ENCODE measurements around the gene ALDH1A1. TPM values are rescaled to one million over a fixed set of nuclear protein-coding genes. Genes with fewer than 3 reads are reported as not detected.
A peak's percentile ranks its signal among the peaks of the same experiment; 100 is the strongest.

ALDH1A1 gene
- total RNA-seq, 4 donors from 2014 or later = 23.3 to 42.8 (median 30.9) TPM

- no peaks in the 10 kb centered on the region for H3K27me3 ChIP-seq
- TF ChIP-seq, protein P1, sequence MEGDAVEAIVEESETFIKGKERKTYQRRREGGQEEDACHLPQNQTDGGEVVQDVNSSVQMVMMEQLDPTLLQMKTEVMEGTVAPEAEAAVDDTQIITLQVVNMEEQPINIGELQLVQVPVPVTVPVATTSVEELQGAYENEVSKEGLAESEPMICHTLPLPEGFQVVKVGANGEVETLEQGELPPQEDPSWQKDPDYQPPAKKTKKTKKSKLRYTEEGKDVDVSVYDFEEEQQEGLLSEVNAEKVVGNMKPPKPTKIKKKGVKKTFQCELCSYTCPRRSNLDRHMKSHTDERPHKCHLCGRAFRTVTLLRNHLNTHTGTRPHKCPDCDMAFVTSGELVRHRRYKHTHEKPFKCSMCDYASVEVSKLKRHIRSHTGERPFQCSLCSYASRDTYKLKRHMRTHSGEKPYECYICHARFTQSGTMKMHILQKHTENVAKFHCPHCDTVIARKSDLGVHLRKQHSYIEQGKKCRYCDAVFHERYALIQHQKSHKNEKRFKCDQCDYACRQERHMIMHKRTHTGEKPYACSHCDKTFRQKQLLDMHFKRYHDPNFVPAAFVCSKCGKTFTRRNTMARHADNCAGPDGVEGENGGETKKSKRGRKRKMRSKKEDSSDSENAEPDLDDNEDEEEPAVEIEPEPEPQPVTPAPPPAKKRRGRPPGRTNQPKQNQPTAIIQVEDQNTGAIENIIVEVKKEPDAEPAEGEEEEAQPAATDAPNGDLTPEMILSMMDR (IDR thresholded peaks at IDR 0.05 in 4 of 5, conservative IDR thresholded peaks at IDR 0.05 in 1 of 5) = no peak
- TF ChIP-seq POLR2A (IDR thresholded peaks at IDR 0.05) = no peak
- no peak for DNase-seq
- H3K4me1 ChIP-seq = no peaks in the 10 kb centered on the region
- no peak overlapping the region for H3K4me3 ChIP-seq
- H3K9me3 ChIP-seq = no peaks in the 10 kb centered on the region
- ATAC-seq = no peak
- no peak overlapping the region for H3K27ac ChIP-seq
- in situ Hi-C loops (cut with MboI; ENCODE audit: low sequenced_read_pairs in 4 of 4) (no loop called here), intact Hi-C loops (cut with DNase I; ENCODE audit: low total_unique reads) (no loop called here)
- H3K36me3 ChIP-seq = no peaks in the 10 kb centered on the region
These were observed 7.6 kb upstream of the ALDH1A1 start for GRCh38 chr9:72960446-72960845.

GRCh38 chr9:72958485-72959281 lies 5.8 kb upstream of the ALDH1A1 start:
- H3K9me3 ChIP-seq = no peaks in the 10 kb centered on the region
- H3K27me3 ChIP-seq = no peaks in the 10 kb centered on the region
- intact Hi-C loops (cut with DNase I; ENCODE audit: low total_unique reads) = no loop called here
- TF ChIP-seq, protein P1 (IDR thresholded peaks at IDR 0.05 in 4 of 5, conservative IDR thresholded peaks at IDR 0.05 in 1 of 5) = no peak
- TF ChIP-seq POLR2A (IDR thresholded peaks at IDR 0.05) = no peak
- no peaks in the 10 kb centered on the region for H3K36me3 ChIP-seq
- H3K27ac ChIP-seq = no peak overlapping the region
- H3K4me3 ChIP-seq = no peak overlapping the region
- DNase-seq = no peak
- in situ Hi-C loops (cut with MboI; ENCODE audit: low sequenced_read_pairs in 4 of 4) = no loop called here
- ATAC-seq = no peak
- no peaks in the 10 kb centered on the region for H3K4me1 ChIP-seq

- in situ Hi-C loops (cut with MboI; ENCODE audit: low sequenced_read_pairs in 4 of 4) = no loop called here
- Histone ChIP-seq H3K36me3 (no peaks in the 10 kb centered on the region), H3K27ac (peak overlapping the region; percentile 17 to 65 (median 59)), H3K27me3 (no peaks in the 10 kb centered on the region), H3K4me1 (peaks cover 0 to 5% of the 10 kb centered on the region in 2 donors), H3K9me3 (no peaks in the 10 kb centered on the region), H3K4me3 (no peak overlapping the region)
- intact Hi-C loops (cut with DNase I; ENCODE audit: low total_unique reads) = no loop called here
- DNase-seq (no peak), ATAC-seq (no peak)
- TF ChIP-seq POLR2A (IDR thresholded peaks at IDR 0.05) = no peak
- TF ChIP-seq, protein P1 (IDR thresholded peaks at IDR 0.05 in 4 of 5, conservative IDR thresholded peaks at IDR 0.05 in 1 of 5) = no peak
These were observed 2.7 kb upstream of the ALDH1A1 start for GRCh38 chr9:72955571-72955970.

DNA sequence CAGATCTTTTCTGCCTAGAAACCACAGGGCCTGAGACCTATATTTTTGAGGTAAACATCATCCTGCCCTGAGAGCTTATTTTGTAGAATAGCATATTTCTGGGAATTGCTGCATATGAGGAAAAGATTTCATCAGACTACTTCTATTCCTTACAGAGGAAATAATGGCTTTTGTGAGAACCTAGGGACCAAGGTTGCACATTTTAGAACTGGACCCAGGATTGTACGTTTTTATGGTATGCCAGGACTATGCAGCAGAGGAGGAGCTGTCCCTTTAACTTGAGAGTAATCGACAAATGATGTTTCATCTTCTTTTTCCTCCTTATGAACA lies 2.2 kb upstream of the ALDH1A1 start:
- Histone ChIP-seq H3K27me3 (no peaks in the 10 kb centered on the region), H3K36me3 (no peaks in the 10 kb centered on the region), H3K27ac (peak overlapping the region; percentile 17 to 65 (median 59)), H3K4me1 (peaks cover 0 to 5% of the 10 kb centered on the region in 2 donors), H3K4me3 (no peak overlapping the region), H3K9me3 (no peaks in the 10 kb centered on the region)
- in situ Hi-C loops (cut with MboI; ENCODE audit: low sequenced_read_pairs in 4 of 4) (no loop called here), intact Hi-C loops (cut with DNase I; ENCODE audit: low total_unique reads) (no loop called here)
- TF ChIP-seq POLR2A (IDR thresholded peaks at IDR 0.05) = no peak
- DNase-seq (no peak), ATAC-seq (no peak)

GRCh38 chr9:72954431-72955125 lies 1.7 kb upstream of the ALDH1A1 start:
- intact Hi-C loops (cut with DNase I; ENCODE audit: low total_unique reads) = loop anchor here (5.0 kb wide), 2 partner anchors 68 to 1042 kb away; partner anchors contain the start of genes ABHD17B and C9orf85
- peak in 1 of 2 donors; percentile 43 for DNase-seq

More at GRCh38 chr9:72954431-72955125, 1.7 kb upstream of the ALDH1A1 start:
- H3K27ac ChIP-seq = peak overlapping the region; percentile 54 to 78 (median 68)
- H3K9me3 ChIP-seq = no peaks in the 10 kb centered on the region
- no peaks in the 10 kb centered on the region for H3K27me3 ChIP-seq
- TF ChIP-seq POLR2A (IDR thresholded peaks at IDR 0.05) = no peak
- TF ChIP-seq, protein P1 (IDR thresholded peaks at IDR 0.05 in 4 of 5, conservative IDR thresholded peaks at IDR 0.05 in 1 of 5) = no peak
- H3K36me3 ChIP-seq = no peaks in the 10 kb centered on the region
- in situ Hi-C loops (cut with MboI; ENCODE audit: low sequenced_read_pairs in 4 of 4) = no loop called here
- peaks cover 0 to 5% of the 10 kb centered on the region in 2 donors for H3K4me1 ChIP-seq
- peak; percentile 47 to 57 for ATAC-seq
- no peak overlapping the region for H3K4me3 ChIP-seq
